Activated CD8-positive, alpha-beta T cell treated with anti-CD3 and anti-CD28 coated beads, Interleukin-2, amount 10 ng/mL, durations not matched to agents 7 days and 5 days (primary cell): ENCODE results near the gene CABP1. TPM values are rescaled to one million over a fixed set of nuclear protein-coding genes. Genes with fewer than 3 reads are reported as not detected.
"Not testable (repeated sequence)": the region's sequence is repeated elsewhere in the genome, so short reads cannot be mapped to it uniquely, and the experiment has no call there.

ENCODE experiments used
- ATAC-seq: fragments of 150-1000 bp; cut with Tn5 transposase; one replicate; pipeline ENCODE4 v1.10.0; 2021; ENCODE audit warnings: moderate library complexity
- CTCF ChIA-PET: fragments of 350-600 bp; sonication (Branson Sonifier 250); formaldehyde crosslinking; loops from one replicate; lab custom pipeline; 2021; ENCODE audit warnings: antibody characterized with exemption; lab: Charles Lee
- POLR2A ChIA-PET: fragments of 350-600 bp; sonication (Branson Sonifier 250); formaldehyde crosslinking; loops from one replicate; lab custom pipeline; 2021; ENCODE audit warnings: antibody characterized with exemption; lab: Charles Lee
- DNase-seq: peaks from one replicate; pipeline ENCODE4 v3.0.0-alpha.2; 2020
- H3K27ac Mint-ChIP-seq: one replicate; pipeline ENCODE4 v1.8.0; 2021; ENCODE audit warnings: mild to moderate bottlenecking, mixed read lengths
- H3K27me3 Mint-ChIP-seq: one replicate; pipeline ENCODE4 v1.8.0; 2021; ENCODE audit warnings: low read depth, mixed read lengths
- H3K36me3 Mint-ChIP-seq: one replicate; pipeline ENCODE4 v1.8.0; 2021; ENCODE audit warnings: low read depth, mixed read lengths
- H3K4me1 Mint-ChIP-seq: one replicate; pipeline ENCODE4 v1.8.0; 2021; ENCODE audit warnings: low read depth, mixed read lengths
- H3K4me3 Mint-ChIP-seq: one replicate; pipeline ENCODE4 v1.8.0; 2021; ENCODE audit warnings: mild to moderate bottlenecking, mixed read lengths
- H3K9me3 Mint-ChIP-seq: one replicate; pipeline ENCODE4 v1.8.0; 2022; ENCODE audit warnings: mixed read lengths; ENCODE audit not compliant: insufficient read depth
- total RNA-seq, 2 experiments: library from RNA; stranded (reverse); gene quantifications; one replicate each; pipeline ENCODE4 v1.2.3, GENCODE V29; 2021

CABP1 gene
- total RNA-seq, 2 experiments from 2014 or later: 0.34 TPM; not detected in 1

- no peak for DNase-seq
- CTCF ChIA-PET: interaction anchor here (2.1 kb wide), 1 partner anchor 34 kb away, joined by 6 read pairs; no protein-coding TSS in a partner anchor
- no peak overlapping the region for H3K27ac Mint-ChIP-seq
Observed at GRCh38 chr12:120614848-120615247, 25.6 kb upstream of the CABP1 start.

DNA sequence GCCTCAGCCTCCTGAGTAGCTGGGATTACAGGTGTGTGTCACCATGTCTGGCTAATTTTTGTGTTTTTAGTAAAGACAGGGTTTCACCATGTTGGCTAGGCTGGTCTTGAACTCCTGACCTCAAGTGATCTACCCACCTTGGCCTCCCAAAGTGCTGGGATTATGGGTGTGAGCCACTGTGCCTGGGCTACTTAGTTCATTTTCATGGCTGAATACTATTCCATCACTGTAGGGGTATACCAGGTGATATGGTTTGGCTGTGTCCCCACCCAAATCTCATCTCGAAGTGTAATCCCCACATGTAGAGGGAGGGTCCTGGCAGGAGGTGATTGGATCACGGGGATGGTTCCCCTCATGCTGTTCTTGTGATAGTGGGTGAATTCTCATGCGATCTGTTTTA is 23.2 kb upstream of the CABP1 start:
- CTCF ChIA-PET, H3K4me1 Mint-ChIP-seq, H3K36me3 Mint-ChIP-seq, ATAC-seq, H3K9me3 Mint-ChIP-seq, H3K4me3 Mint-ChIP-seq, POLR2A ChIA-PET, H3K27ac Mint-ChIP-seq, DNase-seq: not testable (repeated sequence)
- peaks cover 21% of the 10 kb centered on the region for H3K27me3 Mint-ChIP-seq

More at GRCh38 chr12:120614848-120615247, 25.6 kb upstream of the CABP1 start:
- Mint-ChIP-seq H3K9me3 (no peaks in the 10 kb centered on the region), H3K36me3 (no peaks in the 10 kb centered on the region), H3K27me3 (peaks cover 20% of the 10 kb centered on the region), H3K4me3 (no peak overlapping the region), H3K4me1 (no peaks in the 10 kb centered on the region)
- POLR2A ChIA-PET: no interaction called here
- no peak for ATAC-seq

- CTCF ChIA-PET: interaction anchor here (0.7 to 1.0 kb wide), 2 partner anchors 29 to 34 kb away, joined by 3 read pairs; no protein-coding TSS in a partner anchor
- not testable (repeated sequence) for H3K27ac Mint-ChIP-seq
Observed at GRCh38 chr12:120617767-120618166, 22.7 kb upstream of the CABP1 start.

DNA sequence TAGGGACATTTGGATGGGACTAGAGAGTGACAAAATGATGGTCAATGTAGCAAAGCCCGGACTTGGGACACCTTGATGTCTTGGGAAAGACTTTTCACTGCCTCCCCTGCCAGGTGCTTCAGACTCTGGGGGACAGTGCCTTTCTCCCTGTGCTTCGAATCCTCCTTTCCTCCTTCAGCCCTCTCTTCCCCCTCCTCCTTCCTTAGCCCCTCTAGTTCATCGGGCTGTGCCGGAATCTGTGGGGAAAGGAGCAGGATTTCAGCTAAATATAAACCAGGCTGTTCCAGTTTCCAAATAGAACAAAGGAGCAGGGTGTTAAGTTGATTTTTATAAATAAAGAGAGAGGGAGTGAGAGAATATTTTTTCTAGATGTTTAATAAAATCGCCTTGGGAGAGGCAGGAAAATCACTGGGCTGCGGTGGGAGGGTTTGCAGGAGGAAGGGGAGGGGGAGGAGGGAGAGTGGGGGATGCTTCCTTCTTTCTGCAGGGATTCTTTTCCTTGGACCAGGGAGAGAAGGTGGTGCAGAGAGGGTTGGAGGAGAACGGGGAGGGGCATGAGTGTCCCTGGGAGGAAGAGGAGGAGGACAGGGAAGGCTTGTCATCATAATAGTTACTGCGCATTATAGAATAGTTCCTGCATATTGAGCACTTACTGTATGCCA is 21.3 kb upstream of the CABP1 start:
- CTCF ChIA-PET: interaction anchor here (0.6 kb wide), 1 partner anchor 73 kb away, joined by 3 read pairs; no protein-coding TSS in a partner anchor
- no peaks in the 10 kb centered on the region for H3K9me3 Mint-ChIP-seq
- H3K4me1 Mint-ChIP-seq: no peaks in the 10 kb centered on the region
- peaks cover 23% of the 10 kb centered on the region for H3K27me3 Mint-ChIP-seq
- ATAC-seq: no peak
- DNase-seq: no peak
- H3K4me3 Mint-ChIP-seq: no peak overlapping the region
- H3K36me3 Mint-ChIP-seq: no peaks in the 10 kb centered on the region
- POLR2A ChIA-PET: interaction anchor here (0.6 kb wide), 1 partner anchor 60 kb away, joined by 5 read pairs; no protein-coding TSS in a partner anchor
- no peak overlapping the region for H3K27ac Mint-ChIP-seq

More at GRCh38 chr12:120617767-120618166, 22.7 kb upstream of the CABP1 start:
- H3K4me3 Mint-ChIP-seq, POLR2A ChIA-PET, DNase-seq, H3K4me1 Mint-ChIP-seq, H3K36me3 Mint-ChIP-seq, H3K9me3 Mint-ChIP-seq, ATAC-seq: not testable (repeated sequence)
- peaks cover 21% of the 10 kb centered on the region for H3K27me3 Mint-ChIP-seq

DNA sequence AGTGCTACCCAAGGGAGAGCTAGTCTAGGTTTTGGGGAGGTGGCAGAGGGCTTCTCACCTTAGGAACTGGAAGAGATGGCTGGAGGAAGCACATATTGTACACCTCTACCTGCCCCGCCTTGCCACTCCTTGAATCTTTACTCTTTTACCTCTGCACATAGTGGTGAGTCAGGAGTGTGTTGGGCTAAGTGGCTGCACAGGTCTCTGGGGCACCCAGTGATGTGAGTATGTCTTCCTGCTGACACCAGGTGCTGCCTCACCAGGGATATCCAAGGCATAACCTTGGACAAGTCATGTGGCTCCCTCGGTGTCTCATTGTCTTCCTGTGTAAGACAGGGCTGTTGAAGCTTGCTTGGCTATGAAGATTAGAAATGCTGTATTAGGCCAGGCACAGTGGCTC is 19.8 kb upstream of the CABP1 start:
- H3K4me3 Mint-ChIP-seq: no peak overlapping the region
- H3K36me3 Mint-ChIP-seq: no peaks in the 10 kb centered on the region
- no peaks in the 10 kb centered on the region for H3K9me3 Mint-ChIP-seq
- ChIA-PET CTCF (no interaction called here), POLR2A (no interaction called here)
- no peak for ATAC-seq
- no peaks in the 10 kb centered on the region for H3K4me1 Mint-ChIP-seq
- no peak for DNase-seq
- H3K27ac Mint-ChIP-seq: no peak overlapping the region
- H3K27me3 Mint-ChIP-seq: peaks cover 23% of the 10 kb centered on the region

- ATAC-seq: no peak
- DNase-seq: peak; percentile 27
- Mint-ChIP-seq H3K27ac (no peak overlapping the region), H3K36me3 (no peaks in the 10 kb centered on the region), H3K4me1 (no peaks in the 10 kb centered on the region), H3K27me3 (peaks cover 7% of the 10 kb centered on the region), H3K9me3 (no peaks in the 10 kb centered on the region), H3K4me3 (no peak overlapping the region)
- ChIA-PET POLR2A (no interaction called here), CTCF (interaction anchor here (0.6 to 11.5 kb wide), 8 partner anchors 19 to 487 kb away, joined by 3 to 75 read pairs (median 3); partner anchors contain the start of gene POP5)
Observed at GRCh38 chr12:120625557-120626419, 14.6 kb upstream of the CABP1 start.

- no peaks in the 10 kb centered on the region for H3K36me3 Mint-ChIP-seq
- H3K4me3 Mint-ChIP-seq: no peak overlapping the region
- ChIA-PET CTCF (interaction anchor here (11.5 kb wide), 1 partner anchor 18 kb away, joined by 75 read pairs; no protein-coding TSS in a partner anchor), POLR2A (no interaction called here)
- ATAC-seq (no peak), DNase-seq (no peak)
- no peak overlapping the region for H3K27ac Mint-ChIP-seq
- H3K4me1 Mint-ChIP-seq: no peaks in the 10 kb centered on the region
- no peaks in the 10 kb centered on the region for H3K9me3 Mint-ChIP-seq
- peaks cover 7% of the 10 kb centered on the region for H3K27me3 Mint-ChIP-seq
Observed at GRCh38 chr12:120628919-120629318, 11.5 kb upstream of the CABP1 start.

DNA sequence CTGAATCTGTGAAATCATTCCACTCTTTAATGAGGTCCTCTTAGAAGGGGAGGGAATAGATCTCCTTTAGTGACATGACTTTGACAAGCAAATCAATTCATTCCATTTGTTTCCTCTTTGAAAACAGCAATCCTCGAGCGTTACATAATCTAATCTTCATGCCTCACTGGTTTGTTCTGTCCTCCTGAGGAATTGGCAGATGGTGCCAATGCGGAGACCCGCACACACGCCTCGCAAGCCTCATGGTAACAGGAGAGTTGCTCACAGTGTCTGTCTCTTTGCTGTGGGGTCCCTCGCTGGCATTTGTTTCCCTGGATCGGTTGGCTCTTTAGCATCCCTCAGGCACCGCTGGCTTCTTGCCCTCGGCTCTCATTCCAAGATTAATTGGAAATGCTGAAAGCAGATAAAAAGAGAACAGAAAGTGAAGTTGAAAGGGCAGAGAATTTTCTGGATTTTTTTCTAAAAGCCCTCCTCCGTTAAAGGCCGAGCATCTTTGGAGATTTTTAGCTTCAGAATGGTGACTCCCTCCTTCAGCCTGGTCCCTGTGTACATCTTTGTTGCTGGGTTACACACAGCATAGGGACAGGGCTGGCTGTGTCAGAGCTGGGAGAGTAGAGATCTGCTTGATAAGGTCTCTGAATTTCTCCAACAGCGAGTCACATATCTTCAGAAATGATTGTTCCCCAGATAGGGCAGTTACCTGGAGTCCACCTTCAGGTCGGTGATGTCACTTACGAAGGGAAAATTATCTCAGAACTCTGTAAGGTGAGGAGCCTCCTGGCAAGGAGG is 10.1 kb upstream of the CABP1 start:
- ChIA-PET CTCF (interaction anchor here (0.6 to 11.5 kb wide), 2 partner anchors 17 to 27 kb away, joined by 3 to 75 read pairs; no protein-coding TSS in a partner anchor), POLR2A (no interaction called here)
- Mint-ChIP-seq H3K27me3 (peaks cover 12% of the 10 kb centered on the region), H3K36me3 (no peaks in the 10 kb centered on the region), H3K4me1 (no peaks in the 10 kb centered on the region), H3K9me3 (no peaks in the 10 kb centered on the region), H3K4me3 (no peak overlapping the region), H3K27ac (no peak overlapping the region)
- ATAC-seq (no peak), DNase-seq (no peak)

DNA sequence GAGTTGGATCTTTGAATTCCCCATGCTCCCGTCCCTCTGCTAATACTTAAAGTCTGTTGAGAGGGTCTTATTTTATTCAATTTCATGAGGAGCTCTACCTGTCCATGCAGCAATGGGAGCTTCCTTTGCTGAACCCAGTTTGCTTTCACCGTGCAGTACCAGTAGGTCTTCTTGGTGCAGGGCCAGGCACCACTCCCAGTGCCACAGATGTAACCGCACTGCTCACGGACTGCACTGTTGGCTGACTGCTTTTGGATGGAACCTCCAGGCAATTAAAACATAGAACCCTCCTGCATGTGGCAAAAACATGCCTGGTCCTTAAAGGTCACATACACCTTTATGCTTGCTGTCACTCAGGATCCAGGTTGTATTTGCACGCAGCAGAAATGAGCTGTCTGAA is 9.3 kb upstream of the CABP1 start:
- DNase-seq (no peak), ATAC-seq (no peak)
- Mint-ChIP-seq H3K36me3 (no peaks in the 10 kb centered on the region), H3K4me1 (no peaks in the 10 kb centered on the region), H3K27me3 (peaks cover 14% of the 10 kb centered on the region), H3K4me3 (no peak overlapping the region), H3K9me3 (no peaks in the 10 kb centered on the region), H3K27ac (no peak overlapping the region)
- ChIA-PET CTCF (interaction anchor here (11.5 kb wide), 1 partner anchor 16 kb away, joined by 75 read pairs; no protein-coding TSS in a partner anchor), POLR2A (no interaction called here)

GRCh38 chr12:120640861-120641833 is 721 bp downstream of the CABP1 start:
- no peaks in the 10 kb centered on the region for H3K36me3 Mint-ChIP-seq
- H3K27ac Mint-ChIP-seq: no peak overlapping the region
- CTCF ChIA-PET: interaction anchor here (1.2 to 1.7 kb wide), 2 partner anchors 8 to 331 kb away, joined by 3 to 4 read pairs; no protein-coding TSS in a partner anchor
- DNase-seq (peak; percentile 75), ATAC-seq (peak; percentile 80)
- H3K4me3 Mint-ChIP-seq: peak overlapping the region; percentile 63
- POLR2A ChIA-PET: no interaction called here
- H3K27me3 Mint-ChIP-seq: peaks cover 56% of the 10 kb centered on the region
- no peaks in the 10 kb centered on the region for H3K9me3 Mint-ChIP-seq
- peaks cover 6% of the 10 kb centered on the region for H3K4me1 Mint-ChIP-seq
